T1000 (cell line): ENCODE results near the gene PYCARD.
A peak's percentile ranks its signal among the peaks of the same experiment; 100 is the strongest.
"Not testable (repeated sequence)": the region's sequence is repeated elsewhere in the genome, so short reads cannot be mapped to it uniquely, and the experiment has no call there.

Experiments
- DNase-seq: peaks from one replicate; lab custom pipeline; 2025; ENCODE audit warnings: mixed read lengths; lab: John Stamatoyannopoulos, UW

The PYCARD gene

DNA sequence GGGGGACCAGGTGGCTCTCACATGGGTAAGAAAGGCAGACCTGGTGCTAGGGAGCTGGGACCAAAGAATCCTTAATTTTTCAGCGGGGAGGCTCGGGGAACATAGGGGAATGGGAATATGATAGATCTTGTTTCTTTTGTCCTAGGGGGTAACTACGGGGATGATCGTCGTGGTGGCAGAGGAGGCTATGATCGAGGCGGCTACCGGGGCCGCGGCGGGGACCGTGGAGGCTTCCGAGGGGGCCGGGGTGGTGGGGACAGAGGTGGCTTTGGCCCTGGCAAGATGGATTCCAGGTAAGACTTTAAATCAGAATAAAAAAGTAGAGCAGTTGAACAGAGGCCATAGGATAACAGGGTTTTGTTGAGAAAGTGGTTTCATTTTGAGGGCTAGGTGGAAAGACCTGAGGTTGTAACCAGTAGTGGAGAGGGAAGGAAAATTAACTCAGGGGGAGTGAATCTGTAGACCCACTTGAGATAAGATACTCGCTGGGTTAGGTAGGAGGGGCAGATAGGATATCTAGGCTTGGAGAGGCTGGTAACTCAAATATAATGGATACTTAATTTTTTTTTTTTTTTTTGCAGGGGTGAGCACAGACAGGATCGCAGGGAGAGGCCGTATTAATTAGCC is 11.6 kb downstream of the PYCARD start:
- no peak for DNase-seq

GRCh38 chr16:31190061-31190460 is 12.5 kb downstream of the PYCARD start:
- DNase-seq = no peak

DNA sequence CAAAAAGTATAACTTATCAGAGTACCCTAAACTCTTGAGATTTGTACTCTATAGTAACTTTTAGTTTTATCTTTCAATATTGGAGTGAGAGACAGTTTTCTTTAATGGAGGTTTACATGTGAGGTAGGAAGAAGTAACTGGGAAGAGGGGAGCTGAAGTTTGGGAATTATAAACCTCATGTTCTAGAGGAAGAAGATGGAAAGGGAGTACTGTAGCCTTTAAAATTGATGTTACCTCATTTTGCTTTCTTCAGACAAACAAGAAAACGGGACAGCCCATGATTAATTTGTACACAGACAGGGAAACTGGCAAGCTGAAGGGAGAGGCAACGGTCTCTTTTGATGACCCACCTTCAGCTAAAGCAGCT is 13.2 kb downstream of the PYCARD start:
- no peak for DNase-seq

DNA sequence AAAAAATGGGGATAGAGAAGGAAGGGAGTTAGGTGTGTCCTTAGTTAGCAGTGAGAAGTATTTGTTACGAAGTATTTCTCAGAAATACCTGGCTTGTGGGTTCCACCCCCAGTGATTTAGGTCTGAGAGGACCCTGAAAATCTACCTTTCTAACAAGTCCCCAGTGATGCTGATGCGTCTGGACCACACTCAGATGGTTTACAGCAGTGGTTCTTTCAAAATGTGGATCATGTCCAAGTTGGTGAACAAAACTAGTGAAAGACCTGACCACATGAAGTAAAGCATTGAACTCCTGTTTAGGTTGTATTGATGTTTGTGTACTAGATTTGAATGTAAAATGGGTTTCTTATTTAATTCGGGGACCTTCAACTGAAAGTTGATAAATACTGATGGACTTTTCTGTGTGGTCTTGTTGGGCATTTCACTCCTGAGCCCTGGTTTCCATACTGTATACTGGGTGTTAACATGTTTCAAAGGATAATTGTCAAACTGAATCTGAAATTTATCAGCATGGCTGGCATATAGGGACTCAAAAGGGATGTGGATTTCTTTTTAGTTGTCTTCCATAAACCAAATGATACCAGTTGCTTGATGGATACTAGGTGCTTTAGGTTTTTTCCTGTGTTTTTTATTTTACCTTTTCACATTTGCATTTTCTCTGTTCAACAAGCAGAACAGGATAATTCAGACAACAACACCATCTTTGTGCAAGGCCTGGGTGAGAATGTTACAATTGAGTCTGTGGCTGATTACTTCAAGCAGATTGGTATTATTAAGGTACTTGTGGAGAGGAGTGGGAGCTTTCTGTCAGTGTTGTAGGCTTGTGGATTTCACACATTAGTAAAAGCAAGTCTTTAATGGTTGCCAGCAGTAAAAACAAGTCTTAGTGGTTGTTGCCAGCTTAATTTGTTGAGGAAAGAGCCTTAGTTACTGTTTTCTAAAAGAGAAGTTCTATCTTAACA is 13.8 kb downstream of the PYCARD start:
- no peak for DNase-seq

- no peak for DNase-seq
These were observed 14.8 kb downstream of the PYCARD start for GRCh38 chr16:31187808-31188189.

DNA sequence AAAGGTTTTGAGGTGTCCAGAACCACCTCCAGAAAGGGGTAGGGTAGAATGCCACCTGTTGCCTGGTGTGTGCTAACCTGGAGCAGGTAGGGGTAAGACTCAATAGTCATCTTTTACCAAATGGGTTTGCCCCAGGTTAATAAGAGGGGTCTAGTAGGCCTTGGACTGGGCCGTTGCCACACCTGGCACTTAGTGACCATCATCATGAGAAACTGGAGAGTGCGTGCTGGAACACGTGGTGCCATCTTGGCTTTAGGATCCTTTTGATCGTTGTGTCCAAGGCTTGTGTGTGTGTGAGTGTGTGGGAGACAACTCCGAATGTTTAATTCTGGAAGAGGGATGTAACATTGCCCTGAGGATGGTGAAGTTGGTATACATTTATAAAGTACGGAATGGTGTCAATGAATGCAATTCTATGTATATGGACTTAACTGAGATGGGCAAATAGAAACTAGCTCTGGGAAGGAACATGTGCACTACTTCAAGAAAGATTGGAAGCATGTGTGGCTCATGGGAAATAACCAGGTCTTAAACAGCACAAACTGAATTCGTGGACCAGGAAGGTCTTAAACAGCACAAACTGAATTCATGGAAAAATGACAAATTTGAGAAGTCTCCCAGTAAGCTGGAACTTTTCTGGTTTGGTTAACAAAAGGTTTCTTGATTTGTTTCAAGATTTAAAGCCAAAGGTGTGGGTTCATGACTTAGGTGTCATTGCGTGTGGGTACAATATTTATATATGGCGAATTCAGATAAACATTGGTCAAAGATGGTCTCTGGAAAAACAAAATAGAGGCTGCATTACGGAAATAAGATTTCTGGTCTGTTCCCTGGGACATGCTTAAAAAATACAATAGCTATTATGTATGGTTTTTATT is 15.4 kb downstream of the PYCARD start:
- DNase-seq = no peak

DNA sequence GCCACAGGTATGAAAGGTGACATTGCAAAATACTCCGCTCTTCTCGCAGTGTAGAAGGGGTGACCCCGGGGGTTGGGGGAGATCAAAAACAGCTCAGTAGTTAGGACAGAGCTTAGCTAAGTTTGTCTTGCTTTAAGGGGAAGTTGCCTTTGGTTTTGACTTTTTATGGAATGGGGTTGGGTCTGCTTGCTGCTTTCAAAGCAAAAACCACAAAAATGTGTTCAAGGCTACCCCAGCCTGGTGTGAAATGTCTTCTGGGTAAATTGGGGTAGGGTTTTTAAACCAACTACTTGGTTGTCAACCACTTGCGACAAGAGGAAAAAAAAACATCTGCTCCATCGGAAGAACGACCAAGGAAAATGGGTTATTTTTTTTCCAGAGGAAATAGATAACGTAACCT is 16.4 kb downstream of the PYCARD start:
- no peak for DNase-seq

DNA sequence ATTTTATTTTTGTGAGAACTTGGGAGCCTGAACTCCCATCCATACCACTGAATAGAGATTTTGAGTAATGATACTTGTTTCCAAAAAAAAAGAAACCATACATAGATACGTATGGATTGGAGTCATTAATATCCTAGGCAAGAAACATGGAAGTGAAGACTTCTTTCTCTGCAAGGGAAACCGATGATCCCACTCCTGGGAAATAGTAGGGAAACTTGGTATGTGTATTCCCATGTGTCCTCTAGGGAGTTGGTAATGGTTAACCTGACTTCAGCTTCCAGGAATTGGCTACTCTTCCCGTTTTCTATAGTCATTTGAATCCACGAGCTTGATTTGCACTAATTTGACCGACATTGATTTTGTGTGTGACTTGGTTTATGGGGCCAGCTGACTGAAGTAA is 17.2 kb downstream of the PYCARD start:
- DNase-seq = no peak

DNA sequence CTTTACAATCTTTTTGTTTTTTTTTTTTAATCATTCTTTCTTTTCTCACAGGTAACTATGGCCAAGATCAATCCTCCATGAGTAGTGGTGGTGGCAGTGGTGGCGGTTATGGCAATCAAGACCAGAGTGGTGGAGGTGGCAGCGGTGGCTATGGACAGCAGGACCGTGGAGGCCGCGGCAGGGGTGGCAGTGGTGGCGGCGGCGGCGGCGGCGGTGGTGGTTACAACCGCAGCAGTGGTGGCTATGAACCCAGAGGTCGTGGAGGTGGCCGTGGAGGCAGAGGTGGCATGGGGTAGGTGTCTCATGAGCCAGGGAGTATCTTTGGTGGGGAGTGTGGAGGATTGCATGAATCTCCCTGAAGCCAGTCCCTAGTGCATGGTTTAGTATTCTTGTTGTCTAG is 17.7 kb downstream of the PYCARD start:
- no peak for DNase-seq

- no peak for DNase-seq
These were observed 18.8 kb downstream of the PYCARD start for GRCh38 chr16:31183432-31184428.

DNA sequence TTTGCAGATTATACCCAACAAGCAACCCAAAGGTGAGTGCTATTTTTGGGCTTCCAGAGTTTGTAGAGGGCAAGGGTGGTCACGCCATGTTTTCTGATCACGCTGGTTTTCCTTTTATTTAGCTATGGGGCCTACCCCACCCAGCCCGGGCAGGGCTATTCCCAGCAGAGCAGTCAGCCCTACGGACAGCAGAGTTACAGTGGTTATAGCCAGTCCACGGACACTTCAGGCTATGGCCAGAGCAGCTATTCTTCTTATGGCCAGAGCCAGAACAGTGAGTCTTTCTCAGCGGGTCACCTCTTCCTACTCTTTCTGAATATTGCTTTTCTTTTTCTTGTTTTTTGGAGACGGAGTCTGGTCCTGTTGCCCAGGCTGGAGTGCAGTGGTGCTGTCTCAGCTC is 20.2 kb downstream of the PYCARD start:
- DNase-seq = no peak

GRCh38 chr16:31181102-31181830 is 21.3 kb downstream of the PYCARD start:
- DNase-seq = no peak

DNA sequence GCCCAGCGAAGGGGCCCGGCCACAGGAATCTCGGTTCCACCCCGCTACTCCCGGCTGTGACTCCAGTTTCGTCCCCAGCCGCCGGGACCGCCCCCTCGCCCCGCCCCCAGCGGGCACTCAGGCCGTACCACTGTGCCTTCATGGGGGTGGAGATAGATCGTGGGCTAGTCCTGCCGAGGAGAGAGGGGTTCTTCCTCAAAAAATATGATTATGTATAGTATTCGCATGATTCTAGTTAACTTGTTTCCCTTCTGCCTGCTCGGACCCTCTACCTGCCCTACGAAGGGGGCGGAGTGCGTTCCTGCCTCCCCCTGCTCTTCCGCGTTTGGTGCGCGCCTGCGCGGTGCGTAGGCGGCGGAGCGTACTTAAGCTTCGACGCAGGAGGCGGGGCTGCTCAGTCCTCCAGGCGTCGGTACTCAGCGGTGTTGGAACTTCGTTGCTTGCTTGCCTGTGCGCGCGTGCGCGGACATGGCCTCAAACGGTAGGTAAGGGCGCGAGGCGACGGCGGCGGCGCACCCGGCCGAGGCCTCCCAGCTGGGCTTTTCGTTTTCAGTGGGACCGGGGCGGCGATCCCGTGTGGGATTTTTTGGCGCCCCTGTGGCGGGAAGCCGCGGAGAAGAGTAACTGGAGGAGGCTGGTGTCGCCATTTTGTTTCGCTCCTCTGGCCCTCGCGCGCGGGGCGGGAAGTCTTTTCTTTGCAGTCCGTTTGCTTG is 22.7 kb downstream of the PYCARD start, which contains the start of gene FUS:
Gene FUS, plus strand, starts transcription at position 393 of the 713 bp plus-strand sequence. Its CDS starts 76 bp downstream, at position 469.
- DNase-seq = peak; percentile 90

DNA sequence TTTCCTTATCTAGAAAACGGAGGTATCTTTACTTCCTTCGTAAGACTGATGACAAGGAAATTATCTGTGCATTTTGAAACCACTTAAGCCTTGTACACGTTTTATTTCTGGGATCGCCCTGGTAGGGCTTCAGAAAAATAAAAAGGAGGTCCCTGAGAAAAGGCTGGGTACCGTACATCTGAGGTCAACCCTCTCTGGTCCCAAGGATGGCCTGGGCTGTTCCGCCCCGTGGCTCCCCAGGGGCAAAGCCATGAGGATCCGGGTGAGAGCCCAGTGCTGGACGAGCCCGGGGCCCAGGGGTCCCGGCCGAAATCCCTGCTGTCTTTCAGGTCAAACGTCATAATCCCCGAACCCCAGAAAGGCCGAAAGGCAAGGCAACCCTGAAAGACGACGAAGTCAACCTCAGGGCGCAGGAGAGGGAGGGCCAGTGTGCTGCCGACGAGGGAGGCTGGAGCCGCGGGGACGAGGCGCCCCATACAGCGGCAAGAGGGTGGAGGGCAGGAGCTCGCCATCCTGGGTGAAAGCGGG is 23.3 kb downstream of the PYCARD start:
- DNase-seq = no peak

DNA sequence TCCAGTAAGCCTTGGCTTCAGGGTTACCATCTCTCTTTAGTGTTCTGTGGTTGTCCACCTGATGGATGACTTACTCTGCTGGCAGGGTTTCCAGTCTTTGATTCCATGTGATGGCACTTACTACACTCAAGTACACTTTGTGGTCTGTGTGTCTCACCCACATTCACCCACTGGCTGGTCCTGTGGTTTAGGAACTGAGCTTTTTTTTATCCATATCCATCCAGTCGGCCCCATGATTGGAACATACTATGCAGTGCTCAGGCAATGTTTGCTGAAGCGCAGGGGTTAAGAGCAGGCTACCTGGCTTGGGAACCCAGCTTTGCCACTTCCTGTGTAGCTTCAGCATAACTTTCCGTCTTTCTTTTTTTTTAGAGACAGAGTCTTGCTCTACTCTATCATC is 25.4 kb downstream of the PYCARD start:
- no peak for DNase-seq

GRCh38 chr16:31170048-31170447 is 32.5 kb downstream of the PYCARD start:
- DNase-seq = not testable (repeated sequence)

DNA sequence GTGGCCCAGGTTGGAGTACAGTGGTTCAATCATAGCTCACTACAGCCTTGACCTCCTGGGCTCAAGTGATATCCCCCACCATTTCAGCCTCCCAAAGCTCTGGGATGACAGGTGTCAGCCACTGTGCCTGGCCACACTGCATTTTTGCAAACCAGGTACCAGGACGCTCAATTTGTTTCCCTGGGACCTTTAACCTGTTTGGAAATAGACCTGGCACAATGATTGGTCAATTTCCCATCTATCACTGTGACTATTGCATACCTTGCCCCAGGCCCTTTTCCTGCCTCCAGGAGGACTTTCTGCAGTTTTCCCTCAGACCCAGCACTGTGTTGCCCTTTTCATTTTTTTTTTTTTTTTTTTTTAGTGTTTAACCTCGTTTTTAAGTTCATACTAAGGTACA is 33.7 kb downstream of the PYCARD start:
- no peak for DNase-seq

DNA sequence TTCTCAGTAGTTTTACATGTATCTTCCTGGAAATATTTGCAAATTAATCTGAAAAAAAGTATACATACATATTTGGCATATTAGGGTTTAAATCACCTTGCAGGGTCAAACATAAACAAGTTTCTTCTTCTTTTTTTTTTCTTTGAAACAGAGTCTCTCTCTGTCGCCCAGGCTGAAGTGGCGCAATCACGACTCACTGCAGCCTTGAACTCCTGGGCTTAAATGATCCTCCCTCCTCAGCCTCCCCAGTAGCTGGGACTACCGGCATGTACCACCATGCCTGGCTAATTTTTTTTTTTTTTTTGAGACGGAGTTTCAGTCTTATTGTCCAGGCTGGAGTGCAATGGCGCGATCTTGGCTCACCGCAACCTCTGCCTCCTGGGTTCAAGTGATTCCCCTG is 35.2 kb downstream of the PYCARD start:
- DNase-seq = no peak

- DNase-seq = no peak
These were observed 45.4 kb downstream of the PYCARD start for GRCh38 chr16:31157136-31157535.
